AG09309 (cell line): ENCODE data around the gene B4GAT1.
"Not testable (repeated sequence)": the region's sequence is repeated elsewhere in the genome, so short reads cannot be mapped to it uniquely, and the experiment has no call there.

Experiments used
- DNase-seq: peaks from one replicate; pipeline ENCODE4 v3.0.0-alpha.2; 2010; ENCODE audit warnings: low read depth
- H3K4me3 ChIP-seq: 2 replicates; pipeline ENCODE4 v1.5.1; 2011; ENCODE audit warnings: mild to moderate bottlenecking, low read depth, low read length, moderate library complexity; ENCODE audit not compliant: control insufficient read depth
- TF ChIP-seq, protein P1 (sequence below): IDR thresholded peaks from 2 replicates; pipeline ENCODE4 v1.5.1; 2011; ENCODE audit warnings: mild to moderate bottlenecking, low read depth, low read length, inconsistent platforms; ENCODE audit not compliant: insufficient read depth, control insufficient read depth; ENCODE audit errors: missing control alignments

The B4GAT1 gene

GRCh38 chr11:66325263-66325671, 22.2 kb downstream of the B4GAT1 start:
- no peak for DNase-seq
- TF ChIP-seq, protein P1, sequence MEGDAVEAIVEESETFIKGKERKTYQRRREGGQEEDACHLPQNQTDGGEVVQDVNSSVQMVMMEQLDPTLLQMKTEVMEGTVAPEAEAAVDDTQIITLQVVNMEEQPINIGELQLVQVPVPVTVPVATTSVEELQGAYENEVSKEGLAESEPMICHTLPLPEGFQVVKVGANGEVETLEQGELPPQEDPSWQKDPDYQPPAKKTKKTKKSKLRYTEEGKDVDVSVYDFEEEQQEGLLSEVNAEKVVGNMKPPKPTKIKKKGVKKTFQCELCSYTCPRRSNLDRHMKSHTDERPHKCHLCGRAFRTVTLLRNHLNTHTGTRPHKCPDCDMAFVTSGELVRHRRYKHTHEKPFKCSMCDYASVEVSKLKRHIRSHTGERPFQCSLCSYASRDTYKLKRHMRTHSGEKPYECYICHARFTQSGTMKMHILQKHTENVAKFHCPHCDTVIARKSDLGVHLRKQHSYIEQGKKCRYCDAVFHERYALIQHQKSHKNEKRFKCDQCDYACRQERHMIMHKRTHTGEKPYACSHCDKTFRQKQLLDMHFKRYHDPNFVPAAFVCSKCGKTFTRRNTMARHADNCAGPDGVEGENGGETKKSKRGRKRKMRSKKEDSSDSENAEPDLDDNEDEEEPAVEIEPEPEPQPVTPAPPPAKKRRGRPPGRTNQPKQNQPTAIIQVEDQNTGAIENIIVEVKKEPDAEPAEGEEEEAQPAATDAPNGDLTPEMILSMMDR: no peak
- H3K4me3 ChIP-seq: no peak overlapping the region

DNA sequence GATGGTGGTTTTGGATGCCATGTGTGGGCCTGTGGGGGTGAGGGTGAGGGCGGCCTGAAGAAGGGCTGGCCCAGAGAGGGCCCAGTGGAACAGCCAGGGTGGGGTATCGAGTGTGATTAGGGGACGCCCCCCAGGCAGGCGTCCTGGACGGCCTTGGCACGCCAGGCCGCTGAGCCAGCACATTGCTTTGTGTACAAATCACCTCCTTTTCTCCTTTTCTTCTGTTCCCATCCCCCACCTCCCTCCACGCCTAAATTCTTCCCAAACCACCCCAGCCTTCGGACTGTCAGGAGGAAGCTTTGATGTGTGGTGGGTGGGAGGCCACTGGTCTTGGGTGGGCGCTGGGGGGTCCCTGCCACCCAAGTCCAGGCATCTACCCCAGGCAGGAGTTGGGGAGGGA, 22.8 kb downstream of the B4GAT1 start:
- no peak for DNase-seq
- TF ChIP-seq, protein P1: no peak
- H3K4me3 ChIP-seq: no peak overlapping the region

GRCh38 chr11:66323684-66324083, 23.7 kb downstream of the B4GAT1 start:
- no peak for DNase-seq
- H3K4me3 ChIP-seq: no peak overlapping the region
- TF ChIP-seq, protein P1: no peak

DNA sequence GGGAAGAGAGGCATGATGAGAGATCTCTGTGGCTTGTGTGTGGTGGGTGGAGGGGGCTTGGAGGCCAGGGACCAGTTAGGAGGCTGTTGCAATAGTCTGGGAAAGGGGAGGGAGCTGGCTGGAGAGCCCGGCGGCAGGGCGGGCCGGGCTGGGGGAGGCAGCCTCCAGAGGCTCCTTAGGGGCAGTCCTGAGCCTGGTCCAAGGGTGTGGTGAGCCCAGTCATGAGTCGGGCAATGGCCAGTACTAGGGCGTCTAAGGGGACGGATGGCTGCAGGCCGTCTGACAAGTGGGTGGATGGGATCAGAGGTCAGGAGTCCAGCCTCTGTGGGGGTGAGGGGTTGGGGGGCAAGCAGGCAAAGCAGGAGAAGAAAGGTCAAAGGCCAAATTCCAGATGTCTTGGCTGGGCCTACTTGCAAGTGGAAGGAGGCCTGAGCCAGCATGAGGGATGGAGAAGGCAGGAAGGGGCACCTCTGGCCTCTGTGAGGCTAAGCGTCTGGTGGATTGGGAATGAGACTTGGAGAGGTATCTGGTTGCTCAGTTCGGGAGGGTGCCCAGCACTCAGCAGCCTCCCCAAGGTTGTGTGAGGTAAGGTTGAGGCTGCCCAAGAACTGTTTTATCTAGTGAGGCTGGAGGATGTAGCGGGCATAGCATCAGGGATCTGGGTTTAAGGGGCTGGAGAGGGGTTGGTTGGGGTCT, 24.5 kb downstream of the B4GAT1 start:
- no peak overlapping the region for H3K4me3 ChIP-seq
- no peak for DNase-seq
- TF ChIP-seq, protein P1: no peak

- TF ChIP-seq, protein P1: no peak
- no peak overlapping the region for H3K4me3 ChIP-seq
- no peak for DNase-seq
These were observed 25.8 kb downstream of the B4GAT1 start for GRCh38 chr11:66321606-66322005.

- not testable (repeated sequence) for H3K4me3 ChIP-seq, DNase-seq
These were observed 26.7 kb downstream of the B4GAT1 start for GRCh38 chr11:66320748-66321147.

GRCh38 chr11:66320289-66320688, 27.1 kb downstream of the B4GAT1 start:
- H3K4me3 ChIP-seq, DNase-seq: not testable (repeated sequence)

GRCh38 chr11:66318600-66318970, 28.8 kb downstream of the B4GAT1 start:
- H3K4me3 ChIP-seq: no peak overlapping the region
- TF ChIP-seq, protein P1: no peak
- DNase-seq: no peak
